H1 (cell line): Measurements from ENCODE around the gene TLK2. TPM values are rescaled to one million over a fixed set of nuclear protein-coding genes. Genes with fewer than 3 reads are reported as not detected.

ENCODE experiments used
- CTCF ChIA-PET: fragments of 300-600 bp; sonication (Branson Sonifier 250); formaldehyde crosslinking; loops from one replicate; lab custom pipeline; 2021; ENCODE audit not compliant: partially characterized antibody; lab: Charles Lee
- POLR2A ChIA-PET: fragments of 300-600 bp; sonication (Branson Sonifier 250); formaldehyde crosslinking; loops from one replicate; lab custom pipeline; 2021; ENCODE audit warnings: inconsistent platforms; ENCODE audit not compliant: partially characterized antibody; lab: Charles Lee
- DNase-seq, 2 experiments: peaks; one replicate each; pipeline versions ENCODE4 v3.0.0 to v3.0.0-alpha.2; 2010 to 2022; ENCODE audit warnings: low spot score in 2 of 2, low read depth in 1 of 2, mixed read lengths in 1 of 2
- FAIRE-seq: peaks from 2 replicates; lab custom pipeline; 2011; peaks lifted over from hg19 to GRCh38; lab: Jason Lieb, UNC
- H2AFZ ChIP-seq: 2 replicates; pipeline ENCODE4 v1.8.1; 2012; ENCODE audit warnings: low read length, inconsistent platforms
- H2AK5ac ChIP-seq: 2 replicates; pipeline ENCODE4 v1.6.1; 2013; ENCODE audit warnings: low read depth, low read length
- H2BK120ac ChIP-seq: replicated peaks from 2 replicates; pipeline ENCODE3; 2013; ENCODE audit warnings: low read depth, low read length, inconsistent platforms
- H2BK12ac ChIP-seq: 2 replicates; pipeline ENCODE4 v1.6.1; 2013; ENCODE audit warnings: low read depth, low read length
- H2BK15ac ChIP-seq: 2 replicates; pipeline ENCODE4 v1.6.1; 2013; ENCODE audit warnings: low read length
- H2BK20ac ChIP-seq: 2 replicates; pipeline ENCODE4 v1.6.1; 2013; ENCODE audit warnings: low read length
- H2BK5ac ChIP-seq: 2 replicates; pipeline ENCODE4 v1.6.1; 2013; ENCODE audit warnings: low read depth, low read length
- H3K14ac ChIP-seq: 2 replicates; pipeline ENCODE4 v1.6.1; 2013; ENCODE audit warnings: inconsistent platforms; ENCODE audit not compliant: insufficient read length
- H3K18ac ChIP-seq: 2 replicates; pipeline ENCODE4 v1.6.1; 2013; ENCODE audit warnings: low read length; ENCODE audit errors: extremely low read depth
- H3K23ac ChIP-seq: 2 replicates; pipeline ENCODE4 v1.6.1; 2013; ENCODE audit warnings: inconsistent platforms; ENCODE audit not compliant: insufficient read length
- H3K23me2 ChIP-seq: 2 replicates; pipeline ENCODE4 v1.6.1; 2013; ENCODE audit warnings: low read depth, low read length
- H3K27ac ChIP-seq: 2 replicates; pipeline ENCODE4 v1.6.1; 2011; ENCODE audit warnings: low read depth, low read length, inconsistent platforms
- H3K27me3 ChIP-seq, 4 experiments: replicated peaks in 1 of 4; 1 replicate in 1 of 4; 2 replicates in 3 of 4; pipeline versions ENCODE4 v1.6.1 to v1.8.1; 2011 to 2013; ENCODE audit warnings: low read length in 3 of 4, mild to moderate bottlenecking in 3 of 4, inconsistent platforms in 2 of 4, mixed read lengths in 2 of 4, moderate library complexity in 1 of 4; ENCODE audit not compliant: control insufficient read depth in 3 of 4, insufficient read depth in 3 of 4; ENCODE audit errors: extremely low read depth in 1 of 4
- H3K36me3 ChIP-seq, 4 experiments: 2 replicates each; pipeline versions ENCODE4 v1.6.1 to v1.8.1; 2011 to 2013; ENCODE audit warnings: mild to moderate bottlenecking in 4 of 4, low read length in 3 of 4, moderate library complexity in 2 of 4, control low read depth in 1 of 4, inconsistent platforms in 1 of 4; ENCODE audit not compliant: insufficient read depth in 4 of 4, control insufficient read depth in 2 of 4
- H3K4ac ChIP-seq: replicated peaks from 2 replicates; pipeline ENCODE3; 2013; ENCODE audit warnings: low read length, low read depth, mixed read lengths, inconsistent platforms; ENCODE audit not compliant: insufficient read length
- H3K4me1 ChIP-seq, 4 experiments: replicated peaks in 1 of 4; 1 replicate in 1 of 4; 2 replicates in 3 of 4; pipeline versions ENCODE4 v1.6.1 to v1.8.1; 2011 to 2013; ENCODE audit warnings: low read length in 3 of 4, inconsistent platforms in 2 of 4, mixed read lengths in 1 of 4; ENCODE audit not compliant: insufficient read depth in 4 of 4, control insufficient read depth in 3 of 4
- H3K4me2 ChIP-seq, 2 experiments: 2 replicates each; pipeline versions ENCODE4 v1.6.1 to v1.8.1; 2011 to 2013; ENCODE audit warnings: low read depth in 2 of 2, low read length in 2 of 2, control low read depth in 1 of 2, inconsistent platforms in 1 of 2, mild to moderate bottlenecking in 1 of 2; ENCODE audit not compliant: insufficient read depth in 1 of 2
- H3K4me3 ChIP-seq, 4 experiments: fragments of 200-600, 300-600 bp in 1 of 4; sonication (generic), shearing (Covaris generic), sonication (Bioruptor Twin) in 1 of 4; 2 replicates each; pipeline versions ENCODE4 v1.5.1 to v1.8.1; 2011 to 2016; ENCODE audit warnings: low read length in 4 of 4, low read depth in 3 of 4, control low read depth in 2 of 4, inconsistent platforms in 2 of 4, mild to moderate bottlenecking in 2 of 4, mixed read lengths in 1 of 4, moderate library complexity in 1 of 4; ENCODE audit not compliant: insufficient read depth in 2 of 4; ENCODE audit errors: extremely low read depth in 1 of 4
- H3K56ac ChIP-seq: replicated peaks from 2 replicates; pipeline ENCODE3; 2013; ENCODE audit warnings: low read depth, mild to moderate bottlenecking, mixed read lengths, low read length, inconsistent platforms; ENCODE audit not compliant: insufficient read length
- H3K79me1 ChIP-seq: 2 replicates; pipeline ENCODE4 v1.6.1; 2013; ENCODE audit warnings: low read depth, low read length, control low read depth
- H3K79me2 ChIP-seq, 2 experiments: 2 replicates each; pipeline versions ENCODE4 v1.6.1 to v1.8.1; 2012 to 2013; ENCODE audit warnings: low read length in 2 of 2, mild to moderate bottlenecking in 2 of 2, inconsistent platforms in 1 of 2; ENCODE audit not compliant: insufficient read depth in 2 of 2, control insufficient read depth in 1 of 2
- H3K9ac ChIP-seq, 4 experiments: replicated peaks in 1 of 4; 1 replicate in 1 of 4; 2 replicates in 3 of 4; pipeline versions ENCODE4 v1.6.1 to v1.8.1; 2011 to 2013; ENCODE audit warnings: low read depth in 3 of 4, low read length in 3 of 4, control low read depth in 2 of 4, mild to moderate bottlenecking in 2 of 4, moderate library complexity in 2 of 4, inconsistent platforms in 1 of 4; ENCODE audit errors: extremely low read depth in 1 of 4
- H3K9me3 ChIP-seq, 2 experiments: 2 replicates each; pipeline versions ENCODE4 v1.6.1 to v1.8.1; 2012 to 2013; ENCODE audit warnings: mild to moderate bottlenecking in 2 of 2, moderate library complexity in 2 of 2, control low read depth in 1 of 2, inconsistent platforms in 1 of 2, low read depth in 1 of 2, low read length in 1 of 2, mixed read lengths in 1 of 2; ENCODE audit not compliant: insufficient read depth in 2 of 2
- H4K20me1 ChIP-seq, 2 experiments: replicated peaks in 1 of 2; 2 replicates each; pipeline versions ENCODE3 to v1.8.1; 2011 to 2013; ENCODE audit warnings: inconsistent platforms in 2 of 2, low read length in 2 of 2, mild to moderate bottlenecking in 1 of 2; ENCODE audit not compliant: insufficient read depth in 2 of 2, control insufficient read depth in 1 of 2
- H4K5ac ChIP-seq: 2 replicates; pipeline ENCODE4 v1.6.1; 2013; ENCODE audit warnings: low read length, low read depth, mixed read lengths, inconsistent platforms; ENCODE audit not compliant: insufficient read length
- H4K8ac ChIP-seq: 2 replicates; pipeline ENCODE4 v1.8.0; 2013; ENCODE audit warnings: mild to moderate bottlenecking, moderate library complexity, low read length, inconsistent platforms; ENCODE audit not compliant: insufficient read depth; ENCODE audit errors: extremely low read depth
- H4K91ac ChIP-seq: replicated peaks from 2 replicates; pipeline ENCODE3; 2013; ENCODE audit warnings: low read length, mixed read lengths, inconsistent platforms; ENCODE audit not compliant: insufficient read length
- KDM5A ChIP-seq: fragments of 200-600 bp; IDR thresholded peaks from 2 replicates; pipeline ENCODE4 v1.7.1; 2012; ENCODE audit warnings: mild to moderate bottlenecking, low read length, inconsistent platforms, mixed read lengths
- TAF1 ChIP-seq: IDR thresholded peaks from 2 replicates; pipeline ENCODE4 v1.6.1; 2011; ENCODE audit warnings: mild to moderate bottlenecking, low read depth, low read length
- WGBS, 2 experiments: shearing (Covaris generic) in 1 of 2; methylation state at CpG; one replicate each; pipeline versions ENCODE4 v1.1.6 to v1.1.7; 2013 to 2015; ENCODE audit warnings: low lambda C conversion rate in 2 of 2, mixed read lengths in 2 of 2, inconsistent platforms in 1 of 2, low coverage in 1 of 2, missing lambda C conversion rate in 1 of 2; ENCODE audit not compliant: insufficient replicate concordance in 2 of 2, insufficient coverage in 1 of 2, insufficient read length in 1 of 2; ENCODE audit errors: extremely low coverage in 1 of 2, missing lambda C conversion rate in 1 of 2; 5-methylcytosine and 5-hydroxymethylcytosine counted together
- polyA plus RNA-seq, 7 experiments: library from polyadenylated mRNA; depleted of rRNA in 3 of 7; stranded (reverse) in 5 of 7; unstranded in 2 of 7; fragments of >200 nt in 5 of 7; fragments of 200-250 nt in 2 of 7; gene quantifications; 1 replicate in 5 of 7; 2 replicates in 1 of 7; 4 replicates in 1 of 7; pipeline versions ENCODE4 v1.2.1 to v1.2.3, GENCODE V29; 2011 to 2013; ENCODE audit warnings: missing spikeins in 2 of 7, mixed read lengths in 2 of 7
- total RNA-seq: library from RNA; stranded (reverse); fragmentation: NEBNext Ultra II Directional; extraction: Animal tissue kit (Norgen Biotek cat#: 25700); gene quantifications from 2 replicates; pipeline ENCODE4 v1.2.1, GENCODE V29; 2021

TLK2 gene
- total and polyA plus RNA-seq, 2 of the 8 experiments (the other 6 are each of a cell fraction or from before 2014, with no cell fraction given): 43.1 to 59.9 TPM

- WGBS, 2 experiments: 89% methylated on average over 17 of the region's 19 CpGs; no CpG with 5 or more reads in 1 of the 2 experiments
- no peak overlapping the region for H2BK120ac ChIP-seq
- H2AK5ac ChIP-seq: no peak overlapping the region; the same call in 1 of the 2 replicates
- no peak for FAIRE-seq
- ChIA-PET POLR2A (interaction anchor here (0.6 to 1.3 kb wide), 2 partner anchors 8 to 986 kb away, joined by 5 read pairs; no protein-coding TSS in a partner anchor), CTCF (interaction anchor here (0.6 to 1.8 kb wide), 2 partner anchors 13 to 153 kb away, joined by 3 to 8 read pairs; no protein-coding TSS in a partner anchor)
- H3K4ac ChIP-seq: no peak overlapping the region
- H2BK20ac ChIP-seq: no peak overlapping the region
- H3K4me1 ChIP-seq: peaks cover 5 to 23% (median 18%) of the 10 kb centered on the region in 4 experiments
- no peak overlapping the region for H3K14ac ChIP-seq
- no peaks in the 10 kb centered on the region for H3K9me3 ChIP-seq
- no peak overlapping the region for H3K9ac ChIP-seq
- H3K23ac ChIP-seq: no peak overlapping the region
- TF ChIP-seq TAF1 (no peak), KDM5A (no peak)
- H3K79me2 ChIP-seq: peaks cover 0 to 11% of the 10 kb centered on the region in 2 experiments; a peak in 1 of 4 replicates
- no peak overlapping the region for H3K4me2 ChIP-seq
- no peak for DNase-seq
- H4K5ac ChIP-seq: no peak overlapping the region
- no peak overlapping the region for H3K4me3 ChIP-seq
- H4K20me1 ChIP-seq: no peaks in the 10 kb centered on the region
- H2BK12ac ChIP-seq: peak overlapping the region; percentile 78; the same call in 1 of the 2 replicates
- no peak overlapping the region for H2AFZ ChIP-seq
- no peak overlapping the region; the same call in 1 of the 2 replicates for H2BK15ac ChIP-seq
- no peaks in the 10 kb centered on the region for H3K79me1 ChIP-seq
- H3K18ac ChIP-seq: no peak overlapping the region
- no peak overlapping the region for H3K56ac ChIP-seq
- H4K8ac ChIP-seq: no peak overlapping the region; the same call in 1 of the 2 replicates
- H4K91ac ChIP-seq: no peak overlapping the region
- peaks cover 12% of the 10 kb centered on the region; the same call in 1 of the 2 replicates for H3K23me2 ChIP-seq
- H3K27ac ChIP-seq: no peak overlapping the region
- H3K36me3 ChIP-seq: no peaks in the 10 kb centered on the region; a peak in 1 of 8 replicates
- H3K27me3 ChIP-seq: peaks cover 0 to 2% (median 0%) of the 10 kb centered on the region in 4 experiments; a peak in 2 of 7 replicates
- H2BK5ac ChIP-seq: no peak overlapping the region
Observed at GRCh38 chr17:62625184-62625869, 146.7 kb downstream of the TLK2 start.
